WTC11 (cell line): ENCODE measurements around the gene VAV2. TPM values are rescaled to one million over a fixed set of nuclear protein-coding genes. Genes with fewer than 3 reads are reported as not detected.

Experiments
- ATAC-seq: fragments of 200-7000 bp; cut with Tn5 transposase; 2 replicates; pipeline ENCODE4 v1.10.0; 2021; ENCODE audit warnings: mild to moderate bottlenecking, moderate library complexity
- CTCF ChIA-PET: fragments of 300-600 bp; sonication (Branson Sonifier 250); formaldehyde crosslinking; loops from one replicate; lab custom pipeline; 2021; ENCODE audit warnings: antibody characterized with exemption; lab: Charles Lee
- POLR2A ChIA-PET: fragments of 350-600 bp; sonication (Branson Sonifier 250); formaldehyde crosslinking; loops from one replicate; lab custom pipeline; 2021; ENCODE audit warnings: antibody characterized with exemption; lab: Charles Lee
- DNase-seq: peaks from one replicate; pipeline ENCODE4 v3.0.0; 2021; ENCODE audit warnings: low spot score
- H3K27ac Mint-ChIP-seq: 2 replicates; pipeline ENCODE4 v1.8.0; 2021; ENCODE audit warnings: mixed read lengths
- H3K27me3 Mint-ChIP-seq: 2 replicates; pipeline ENCODE4 v1.8.0; 2021; ENCODE audit warnings: low read depth, mild to moderate bottlenecking, moderate library complexity, mixed read lengths
- H3K36me3 Mint-ChIP-seq: 2 replicates; pipeline ENCODE4 v1.8.0; 2021; ENCODE audit warnings: mixed read lengths
- H3K4me1 Mint-ChIP-seq: 2 replicates; pipeline ENCODE4 v1.8.0; 2022; ENCODE audit warnings: mixed read lengths
- H3K4me3 Mint-ChIP-seq: 2 replicates; pipeline ENCODE4 v1.8.0; 2021; ENCODE audit warnings: mild to moderate bottlenecking, moderate library complexity, mixed read lengths
- H3K9me3 Mint-ChIP-seq: 2 replicates; pipeline ENCODE4 v1.8.0; 2021; ENCODE audit warnings: mixed read lengths
- AR ChIP-seq: fragments of 250-450 bp; sonication (Bioruptor Pico); IDR thresholded peaks from 2 replicates; pipeline ENCODE4 v1.9.0; 2021; ENCODE audit warnings: mild to moderate bottlenecking
- ATF1 ChIP-seq: sonication (generic); formaldehyde crosslinking; IDR thresholded peaks from 2 replicates; pipeline ENCODE4 v1.8.1; 2023; ENCODE audit warnings: mild to moderate bottlenecking, moderate library complexity, missing genetic modification reagents
- FOXP1 ChIP-seq: sonication (generic); formaldehyde crosslinking; IDR thresholded peaks from 2 replicates; pipeline ENCODE4 v1.8.0; 2022; ENCODE audit warnings: missing genetic modification reagents, mild to moderate bottlenecking, moderate library complexity, borderline replicate concordance
- HMGXB4 ChIP-seq: sonication (generic); formaldehyde crosslinking; IDR thresholded peaks from 2 replicates; pipeline ENCODE4 v1.8.1; 2023; ENCODE audit warnings: mild to moderate bottlenecking, moderate library complexity, missing genetic modification reagents
- IRF1 ChIP-seq: sonication (generic); formaldehyde crosslinking; IDR thresholded peaks from 2 replicates; pipeline ENCODE4 v1.8.0; 2023; ENCODE audit warnings: missing genetic modification reagents
- NFE2L1 ChIP-seq: sonication (generic); formaldehyde crosslinking; IDR thresholded peaks from 2 replicates; pipeline ENCODE4 v1.8.1; 2023; ENCODE audit warnings: missing genetic modification reagents
- NFYB ChIP-seq: sonication (generic); formaldehyde crosslinking; conservative IDR thresholded peaks from 2 replicates; pipeline ENCODE4 v1.8.0; 2022; ENCODE audit warnings: low read depth, missing genetic modification reagents
- NR1H2 ChIP-seq: sonication (generic); formaldehyde crosslinking; IDR thresholded peaks from 2 replicates; pipeline ENCODE4 v1.9.0; 2021; ENCODE audit warnings: mild to moderate bottlenecking, moderate library complexity, missing genetic modification reagents
- NR2C2 ChIP-seq: sonication (generic); formaldehyde crosslinking; IDR thresholded peaks from 2 replicates; pipeline ENCODE4 v1.8.0; 2022; ENCODE audit warnings: mild to moderate bottlenecking, missing genetic modification reagents
- NR3C1 ChIP-seq: sonication (generic); formaldehyde crosslinking; conservative IDR thresholded peaks from 2 replicates; pipeline ENCODE4 v1.8.1; 2023; ENCODE audit warnings: low read depth, mild to moderate bottlenecking, missing genetic modification reagents
- TP53 ChIP-seq: sonication (generic); formaldehyde crosslinking; IDR thresholded peaks from 2 replicates; pipeline ENCODE4 v1.8.1; 2023; ENCODE audit warnings: mild to moderate bottlenecking, missing genetic modification reagents
- ZNF263 ChIP-seq: sonication (generic); formaldehyde crosslinking; IDR thresholded peaks from 2 replicates; pipeline ENCODE4 v1.8.1; 2022; ENCODE audit warnings: low read depth, mild to moderate bottlenecking, moderate library complexity, missing genetic modification reagents
- ZNF317 ChIP-seq: sonication (generic); formaldehyde crosslinking; IDR thresholded peaks from 2 replicates; pipeline ENCODE4 v1.8.1; 2023; ENCODE audit warnings: low read depth, mild to moderate bottlenecking, moderate library complexity, missing genetic modification reagents, borderline replicate concordance
- ZNF425 ChIP-seq: fragments of 250-450 bp; sonication (Bioruptor Pico); conservative IDR thresholded peaks from 2 replicates; pipeline ENCODE4 v1.9.0; 2021; ENCODE audit warnings: mild to moderate bottlenecking
- ZNF671 ChIP-seq: fragments of 250-450 bp; sonication (Bioruptor Pico); IDR thresholded peaks from 2 replicates; pipeline ENCODE4 v1.8.0; 2021; ENCODE audit warnings: mild to moderate bottlenecking
- total RNA-seq: library from RNA; stranded (reverse); gene quantifications from 3 replicates; pipeline ENCODE4 v1.2.3, GENCODE V29; 2021
- TF ChIP-seq, protein P1 (sequence below): sonication (generic); formaldehyde crosslinking; IDR thresholded peaks from 2 replicates; pipeline ENCODE4 v1.8.1; 2023; ENCODE audit warnings: mild to moderate bottlenecking, missing genetic modification reagents, borderline replicate concordance

VAV2 gene
- total RNA-seq, 1 experiment from 2014 or later, result 39.7 TPM

GRCh38 chr9:133873009-133873408, 119.1 kb downstream of the VAV2 start:
- H3K9me3 Mint-ChIP-seq, result no peaks in the 10 kb centered on the region
- no peaks in the 10 kb centered on the region for H3K27me3 Mint-ChIP-seq
- TF ChIP-seq NR1H2 (CRISPR knock-in tag), result no peak
- TF ChIP-seq ZNF671 (CRISPR knock-in tag), result no peak
- no peak for TF ChIP-seq NR3C1 (CRISPR knock-in tag)
- no peak for TF ChIP-seq TP53 (CRISPR knock-in tag)
- TF ChIP-seq NFE2L1 (CRISPR knock-in tag), result no peak
- no peak for TF ChIP-seq NFYB (CRISPR knock-in tag)
- no peak for TF ChIP-seq ZNF317 (CRISPR knock-in tag)
- TF ChIP-seq ATF1 (CRISPR knock-in tag), result no peak
- TF ChIP-seq, protein P1, sequence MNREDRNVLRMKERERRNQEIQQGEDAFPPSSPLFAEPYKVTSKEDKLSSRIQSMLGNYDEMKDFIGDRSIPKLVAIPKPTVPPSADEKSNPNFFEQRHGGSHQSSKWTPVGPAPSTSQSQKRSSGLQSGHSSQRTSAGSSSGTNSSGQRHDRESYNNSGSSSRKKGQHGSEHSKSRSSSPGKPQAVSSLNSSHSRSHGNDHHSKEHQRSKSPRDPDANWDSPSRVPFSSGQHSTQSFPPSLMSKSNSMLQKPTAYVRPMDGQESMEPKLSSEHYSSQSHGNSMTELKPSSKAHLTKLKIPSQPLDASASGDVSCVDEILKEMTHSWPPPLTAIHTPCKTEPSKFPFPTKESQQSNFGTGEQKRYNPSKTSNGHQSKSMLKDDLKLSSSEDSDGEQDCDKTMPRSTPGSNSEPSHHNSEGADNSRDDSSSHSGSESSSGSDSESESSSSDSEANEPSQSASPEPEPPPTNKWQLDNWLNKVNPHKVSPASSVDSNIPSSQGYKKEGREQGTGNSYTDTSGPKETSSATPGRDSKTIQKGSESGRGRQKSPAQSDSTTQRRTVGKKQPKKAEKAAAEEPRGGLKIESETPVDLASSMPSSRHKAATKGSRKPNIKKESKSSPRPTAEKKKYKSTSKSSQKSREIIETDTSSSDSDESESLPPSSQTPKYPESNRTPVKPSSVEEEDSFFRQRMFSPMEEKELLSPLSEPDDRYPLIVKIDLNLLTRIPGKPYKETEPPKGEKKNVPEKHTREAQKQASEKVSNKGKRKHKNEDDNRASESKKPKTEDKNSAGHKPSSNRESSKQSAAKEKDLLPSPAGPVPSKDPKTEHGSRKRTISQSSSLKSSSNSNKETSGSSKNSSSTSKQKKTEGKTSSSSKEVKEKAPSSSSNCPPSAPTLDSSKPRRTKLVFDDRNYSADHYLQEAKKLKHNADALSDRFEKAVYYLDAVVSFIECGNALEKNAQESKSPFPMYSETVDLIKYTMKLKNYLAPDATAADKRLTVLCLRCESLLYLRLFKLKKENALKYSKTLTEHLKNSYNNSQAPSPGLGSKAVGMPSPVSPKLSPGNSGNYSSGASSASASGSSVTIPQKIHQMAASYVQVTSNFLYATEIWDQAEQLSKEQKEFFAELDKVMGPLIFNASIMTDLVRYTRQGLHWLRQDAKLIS, result no peak
- TF ChIP-seq HMGXB4 (CRISPR knock-in tag), result no peak
- no peak for TF ChIP-seq NR2C2
- TF ChIP-seq FOXP1 (CRISPR knock-in tag), result no peak
- no peak for TF ChIP-seq ZNF263 (CRISPR knock-in tag)
- no peak for TF ChIP-seq AR (CRISPR knock-in tag)
- TF ChIP-seq IRF1, result no peak
- TF ChIP-seq ZNF425, result no peak
- peaks cover 13% of the 10 kb centered on the region for H3K4me1 Mint-ChIP-seq
- H3K4me3 Mint-ChIP-seq, result no peak overlapping the region
- CTCF ChIA-PET, result interaction anchor here (0.6 to 2.0 kb wide), 7 partner anchors 11 to 120 kb away, joined by 3 to 6 read pairs (median 3); no protein-coding TSS in a partner anchor
- no peak for DNase-seq
- H3K27ac Mint-ChIP-seq, result no peak overlapping the region
- no peak for ATAC-seq
- H3K36me3 Mint-ChIP-seq, result no peaks in the 10 kb centered on the region
- POLR2A ChIA-PET, result no interaction called here
